ENCODE measurements around the gene FHIT.

- TF ChIP-seq CTCF (IDR thresholded peaks at IDR 0.05; ENCODE audit: poor library complexity) (no peak), EZH2 (IDR thresholded peaks at IDR 0.05; ENCODE audit: borderline replicate concordance) (no peak), EZH2phosphoT487 (IDR thresholded peaks at IDR 0.05; ENCODE audit: low read depth, severe bottlenecking, unreplicated experiment) (no peak)
Observed at GRCh38 chr3:60932643-60933042, 318.6 kb downstream of the FHIT start.

All from hepatocyte (in vitro differentiated cells).